Esophagus muscularis mucosa (tissue), 3 donors: Measurements from ENCODE around the gene NTN4.

Source experiments
- CTCF ChIP-seq, 3 experiments: fragments of 200-600 bp in 2 of 3; fragments of 450-650 bp in 1 of 3; sonication (generic) in 2 of 3; IDR thresholded peaks; one replicate each; pipeline ENCODE4 v1.5.1; 2017 to 2019; ENCODE audit warnings: antibody characterized with exemption in 3 of 3, mild to moderate bottlenecking in 2 of 3, moderate library complexity in 1 of 3
- POLR2AphosphoS5 ChIP-seq, 2 donors: sonication (generic); formaldehyde crosslinking; IDR thresholded peaks; one replicate each; pipeline ENCODE4 v1.6.1; 2017; ENCODE audit warnings: antibody characterized with exemption in 2 of 2

GRCh38 chr12:95712269-95712668 lies 78.3 kb downstream of the NTN4 start:
- TF ChIP-seq CTCF (IDR thresholded peaks at IDR 0.05) (no peak), POLR2AphosphoS5 (IDR thresholded peaks at IDR 0.05) (no peak)
